ENCODE data around the gene TAC4.

DNA sequence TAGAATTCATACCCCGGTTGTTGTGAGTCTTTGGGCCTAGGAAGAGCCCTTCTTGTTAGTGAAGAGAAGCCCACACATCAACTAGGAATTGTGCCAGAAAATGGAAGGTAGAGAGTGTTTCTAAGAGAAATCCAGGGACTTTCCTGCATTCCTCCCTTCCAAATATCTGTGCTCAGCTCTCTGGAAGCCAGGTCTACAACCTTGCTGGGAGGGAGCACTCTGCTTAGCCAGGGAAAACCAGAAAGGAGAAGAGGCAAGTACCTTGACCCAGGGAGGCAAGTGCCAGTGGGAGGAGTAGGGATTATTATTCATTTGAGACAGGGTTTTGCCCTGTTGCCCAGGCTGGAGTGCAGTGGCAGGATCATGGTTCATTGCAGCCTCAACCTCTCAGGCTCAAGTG lies 48.4 kb upstream of the TAC4 start:
- TF ChIP-seq, protein P1, sequence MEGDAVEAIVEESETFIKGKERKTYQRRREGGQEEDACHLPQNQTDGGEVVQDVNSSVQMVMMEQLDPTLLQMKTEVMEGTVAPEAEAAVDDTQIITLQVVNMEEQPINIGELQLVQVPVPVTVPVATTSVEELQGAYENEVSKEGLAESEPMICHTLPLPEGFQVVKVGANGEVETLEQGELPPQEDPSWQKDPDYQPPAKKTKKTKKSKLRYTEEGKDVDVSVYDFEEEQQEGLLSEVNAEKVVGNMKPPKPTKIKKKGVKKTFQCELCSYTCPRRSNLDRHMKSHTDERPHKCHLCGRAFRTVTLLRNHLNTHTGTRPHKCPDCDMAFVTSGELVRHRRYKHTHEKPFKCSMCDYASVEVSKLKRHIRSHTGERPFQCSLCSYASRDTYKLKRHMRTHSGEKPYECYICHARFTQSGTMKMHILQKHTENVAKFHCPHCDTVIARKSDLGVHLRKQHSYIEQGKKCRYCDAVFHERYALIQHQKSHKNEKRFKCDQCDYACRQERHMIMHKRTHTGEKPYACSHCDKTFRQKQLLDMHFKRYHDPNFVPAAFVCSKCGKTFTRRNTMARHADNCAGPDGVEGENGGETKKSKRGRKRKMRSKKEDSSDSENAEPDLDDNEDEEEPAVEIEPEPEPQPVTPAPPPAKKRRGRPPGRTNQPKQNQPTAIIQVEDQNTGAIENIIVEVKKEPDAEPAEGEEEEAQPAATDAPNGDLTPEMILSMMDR (conservative IDR thresholded peaks at IDR 0.05; ENCODE audit: low read length), result no peak
- TF ChIP-seq EZH2phosphoT487 (IDR thresholded peaks at IDR 0.05; ENCODE audit: borderline replicate concordance, low read depth, low read length), result no peak
